ENCODE results near the gene YTHDC1. TPM values are rescaled to one million over a fixed set of nuclear protein-coding genes. Genes with fewer than 3 reads are reported as not detected.

Gene YTHDC1
- total RNA-seq, 4 donors from 2014 or later, result 28.0 to 73.1 (median 34.9) TPM

GRCh38 chr4:68347845-68348244 lies 2.0 kb downstream of the YTHDC1 start:
- ATAC-seq (no peak), DNase-seq (no peak)
- Histone ChIP-seq H3K27me3 (no peaks in the 10 kb centered on the region), H3K9me3 (no peaks in the 10 kb centered on the region), H3K27ac (peak overlapping the region in 3 of 4 donors; percentile 94 to 97 (median 96)), H3K36me3 (no peaks in the 10 kb centered on the region), H3K4me1 (peaks cover 49 to 55% of the 10 kb centered on the region in 2 donors), H3K4me3 (peak overlapping the region; percentile 84 to 95 (median 90))
- TF ChIP-seq POLR2A (IDR thresholded peaks at IDR 0.05) (no peak), CTCF (IDR thresholded peaks at IDR 0.05 in 4 of 5, conservative IDR thresholded peaks at IDR 0.05 in 1 of 5) (no peak)
- intact Hi-C loops (cut with DNase I; ENCODE audit: low total_unique reads) (no loop called here), in situ Hi-C loops (cut with MboI; ENCODE audit: low sequenced_read_pairs in 4 of 4) (loop anchor here in 2 of 4 donors (25.0 kb wide), 1 partner anchor 811 kb away; the partner anchor contains the start of gene CENPC (in 2 of the 2))

- in situ Hi-C loops (cut with MboI; ENCODE audit: low sequenced_read_pairs in 4 of 4), result loop anchor here in 2 of 4 donors (25.0 kb wide), 1 partner anchor 809 kb away; the partner anchor contains the start of gene CENPC (in 2 of the 2)
- no peak for TF ChIP-seq CTCF (IDR thresholded peaks at IDR 0.05 in 4 of 5, conservative IDR thresholded peaks at IDR 0.05 in 1 of 5)
- TF ChIP-seq POLR2A (IDR thresholded peaks at IDR 0.05), result no peak
- intact Hi-C loops (cut with DNase I; ENCODE audit: low total_unique reads), result no loop called here
- DNase-seq (no peak), ATAC-seq (no peak)
- Histone ChIP-seq H3K4me3 (no peak overlapping the region), H3K27ac (no peak overlapping the region), H3K36me3 (no peaks in the 10 kb centered on the region), H3K9me3 (no peaks in the 10 kb centered on the region), H3K4me1 (peaks cover 63 to 68% of the 10 kb centered on the region in 2 donors), H3K27me3 (no peaks in the 10 kb centered on the region)
These were observed 3.4 kb downstream of the YTHDC1 start for GRCh38 chr4:68346461-68346860.

- intact Hi-C loops (cut with DNase I; ENCODE audit: low total_unique reads) (no loop called here), in situ Hi-C loops (cut with MboI; ENCODE audit: low sequenced_read_pairs in 4 of 4) (loop anchor here in 2 of 4 donors (25.0 kb wide), 1 partner anchor 807 kb away; the partner anchor contains the start of gene CENPC (in 2 of the 2))
- Histone ChIP-seq H3K4me1 (peaks cover 80 to 85% of the 10 kb centered on the region in 2 donors), H3K27ac (no peak overlapping the region), H3K27me3 (no peaks in the 10 kb centered on the region), H3K36me3 (no peaks in the 10 kb centered on the region), H3K4me3 (no peak overlapping the region), H3K9me3 (no peaks in the 10 kb centered on the region)
- no peak for TF ChIP-seq CTCF (IDR thresholded peaks at IDR 0.05 in 4 of 5, conservative IDR thresholded peaks at IDR 0.05 in 1 of 5)
- TF ChIP-seq POLR2A (IDR thresholded peaks at IDR 0.05), result no peak
- ATAC-seq (no peak), DNase-seq (no peak)
These were observed 5.1 kb downstream of the YTHDC1 start for GRCh38 chr4:68344785-68345184.

- in situ Hi-C loops (cut with MboI; ENCODE audit: low sequenced_read_pairs in 4 of 4), result loop anchor here in 2 of 4 donors (25.0 kb wide), 1 partner anchor 807 kb away; the partner anchor contains the start of gene CENPC (in 2 of the 2)
- intact Hi-C loops (cut with DNase I; ENCODE audit: low total_unique reads), result no loop called here
- no peak overlapping the region for H3K4me3 ChIP-seq
These were observed 5.8 kb downstream of the YTHDC1 start for GRCh38 chr4:68344049-68344448.

More at GRCh38 chr4:68344049-68344448, 5.8 kb downstream of the YTHDC1 start:
- ATAC-seq (no peak), DNase-seq (no peak)
- Histone ChIP-seq H3K36me3 (no peaks in the 10 kb centered on the region), H3K9me3 (no peaks in the 10 kb centered on the region), H3K27me3 (no peaks in the 10 kb centered on the region), H3K27ac (no peak overlapping the region), H3K4me1 (peaks cover 87 to 93% of the 10 kb centered on the region in 2 donors)
- TF ChIP-seq POLR2A (IDR thresholded peaks at IDR 0.05), result no peak
- no peak for TF ChIP-seq CTCF (IDR thresholded peaks at IDR 0.05 in 4 of 5, conservative IDR thresholded peaks at IDR 0.05 in 1 of 5)
